ENCODE results near the gene GLE1.
A peak's percentile ranks its signal among the peaks of the same experiment; 100 is the strongest.

The GLE1 gene, protein sequence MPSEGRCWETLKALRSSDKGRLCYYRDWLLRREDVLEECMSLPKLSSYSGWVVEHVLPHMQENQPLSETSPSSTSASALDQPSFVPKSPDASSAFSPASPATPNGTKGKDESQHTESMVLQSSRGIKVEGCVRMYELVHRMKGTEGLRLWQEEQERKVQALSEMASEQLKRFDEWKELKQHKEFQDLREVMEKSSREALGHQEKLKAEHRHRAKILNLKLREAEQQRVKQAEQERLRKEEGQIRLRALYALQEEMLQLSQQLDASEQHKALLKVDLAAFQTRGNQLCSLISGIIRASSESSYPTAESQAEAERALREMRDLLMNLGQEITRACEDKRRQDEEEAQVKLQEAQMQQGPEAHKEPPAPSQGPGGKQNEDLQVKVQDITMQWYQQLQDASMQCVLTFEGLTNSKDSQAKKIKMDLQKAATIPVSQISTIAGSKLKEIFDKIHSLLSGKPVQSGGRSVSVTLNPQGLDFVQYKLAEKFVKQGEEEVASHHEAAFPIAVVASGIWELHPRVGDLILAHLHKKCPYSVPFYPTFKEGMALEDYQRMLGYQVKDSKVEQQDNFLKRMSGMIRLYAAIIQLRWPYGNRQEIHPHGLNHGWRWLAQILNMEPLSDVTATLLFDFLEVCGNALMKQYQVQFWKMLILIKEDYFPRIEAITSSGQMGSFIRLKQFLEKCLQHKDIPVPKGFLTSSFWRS

DNA sequence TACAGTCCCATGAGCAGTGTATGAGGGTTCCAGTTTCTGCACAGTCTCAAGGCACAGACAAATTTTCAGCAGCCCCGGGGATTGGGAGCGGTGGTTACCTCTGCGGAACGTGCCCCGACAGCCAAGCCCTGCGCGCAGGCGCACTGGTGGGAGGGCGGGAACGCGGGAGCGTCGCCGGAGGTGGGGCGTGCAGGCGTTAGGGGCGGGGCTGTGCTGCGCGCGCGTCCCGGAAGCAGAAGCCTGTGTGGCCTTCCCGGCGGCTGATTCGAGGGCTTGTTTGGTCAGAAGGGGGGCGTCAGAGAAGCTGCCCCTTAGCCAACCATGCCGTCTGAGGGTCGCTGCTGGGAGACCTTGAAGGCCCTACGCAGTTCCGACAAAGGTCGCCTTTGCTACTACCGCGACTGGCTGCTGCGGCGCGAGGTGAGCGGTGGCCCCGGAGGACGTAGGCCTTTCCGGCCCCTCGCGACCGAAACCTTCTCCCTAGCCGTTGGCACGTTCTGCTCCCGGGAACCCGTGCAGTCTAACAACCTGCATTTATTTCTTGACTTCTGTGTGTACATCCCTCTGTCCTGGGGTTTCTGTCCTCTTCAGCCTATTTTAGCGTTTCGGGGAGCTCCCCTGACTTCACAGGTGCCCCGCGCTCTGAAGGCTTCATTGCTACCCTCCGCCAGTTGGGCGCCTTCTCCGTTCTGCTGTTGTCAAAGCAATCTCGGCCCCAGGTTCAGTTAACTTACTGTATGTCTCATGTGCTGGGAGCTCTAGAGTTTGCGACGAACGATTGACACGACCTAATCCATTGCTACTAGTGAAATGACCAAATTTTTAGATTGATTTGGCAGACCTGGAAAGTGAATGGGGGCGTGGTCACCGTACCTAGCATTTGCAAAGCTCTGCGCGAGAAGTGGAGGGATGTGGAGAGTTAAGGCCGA, at the start of gene GLE1:
TSS of gene GLE1 (plus strand) at position 235 of the 929 bp plus-strand sequence. CDS start at position 322, 87 bp downstream.
- peak; percentile 98 for DNase-seq

DNA sequence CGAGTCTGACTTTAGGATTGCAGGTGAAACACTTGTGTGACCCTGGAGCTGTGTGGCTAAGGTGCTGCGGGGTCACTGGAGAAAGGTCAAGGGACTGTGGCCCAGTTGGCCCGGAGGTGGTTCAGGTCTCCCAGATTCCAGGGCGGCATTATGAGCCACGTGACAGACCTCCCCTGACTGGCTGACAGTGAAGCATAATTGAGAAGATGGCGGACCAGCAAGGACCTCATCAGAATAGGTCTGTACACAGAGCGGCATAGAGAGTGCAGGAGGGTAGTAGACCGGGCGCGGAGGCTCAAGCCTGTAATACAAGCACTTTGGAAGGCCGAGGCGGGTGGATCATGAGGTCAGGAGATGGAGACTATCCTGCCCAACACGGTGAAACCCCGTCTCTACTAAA, 49.5 kb upstream of the GLE1 start:
- DNase-seq, result no peak

DNA sequence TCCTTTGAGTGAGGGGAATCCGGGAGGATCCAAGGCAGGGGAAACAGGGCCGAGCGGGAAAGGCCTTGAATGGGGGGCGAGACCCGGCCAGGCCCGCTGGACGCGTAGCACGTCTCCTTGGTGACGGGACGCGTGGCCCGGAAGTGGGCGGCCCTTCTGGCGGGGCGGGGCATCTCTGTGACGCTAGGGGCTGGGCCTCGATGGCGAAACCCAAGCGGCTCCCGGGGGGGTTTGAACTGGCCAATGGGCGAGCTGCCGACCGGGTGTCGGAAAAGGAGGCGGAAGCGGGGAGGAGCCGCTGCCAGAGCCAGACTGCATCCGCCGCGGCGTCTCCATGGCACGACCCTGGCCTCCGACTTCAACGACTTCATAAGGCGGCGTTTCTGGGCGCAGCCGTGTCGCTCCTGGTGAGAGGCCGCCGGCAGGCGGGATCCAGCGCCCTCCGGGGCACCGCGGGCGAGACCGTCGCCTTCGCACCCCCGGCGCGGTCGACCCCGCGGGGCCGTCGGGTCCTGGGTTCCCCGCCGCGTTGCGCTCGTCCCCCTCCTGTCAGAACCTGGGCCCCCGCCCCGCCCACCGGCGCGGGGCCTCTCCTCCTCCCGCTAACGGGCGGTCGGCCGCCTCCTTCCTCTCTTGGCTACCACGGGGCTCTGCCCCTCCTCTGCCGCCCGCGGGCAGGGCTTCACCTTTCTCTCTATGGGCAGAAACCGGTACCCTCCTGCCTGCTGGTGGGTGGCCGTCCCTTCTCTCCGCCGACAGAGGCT, 48.5 kb upstream of the GLE1 start, which contains the start of gene ODF2:
TSS of gene ODF2 (plus strand) at position 158 of the 764 bp plus-strand sequence. CDS start at position 244, 86 bp downstream.
- peak; percentile 98 for DNase-seq

DNA sequence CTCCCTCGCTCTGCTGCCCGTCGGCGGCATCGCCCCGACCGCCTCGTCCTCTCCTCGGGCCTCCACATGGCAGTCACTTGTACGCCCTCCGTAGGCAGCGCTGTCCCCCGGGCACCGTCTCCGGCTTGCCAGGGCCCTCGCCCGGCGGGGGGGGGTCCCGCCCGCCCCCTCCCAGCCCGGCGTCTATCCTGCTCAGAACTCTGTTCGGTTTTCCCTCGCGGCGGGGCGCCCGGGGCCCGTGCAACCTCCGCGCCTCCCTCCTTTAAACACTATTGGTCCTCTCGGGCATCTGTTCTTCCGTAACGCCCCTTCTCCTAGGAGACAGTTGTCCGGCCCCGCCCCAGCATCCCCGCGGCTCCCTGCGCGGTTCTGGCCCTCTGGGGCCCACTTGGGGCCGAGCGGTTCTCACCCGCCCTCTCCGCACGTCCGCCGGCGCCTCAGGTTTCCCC, 47.9 kb upstream of the GLE1 start:
- peak; percentile 68 for DNase-seq

DNA sequence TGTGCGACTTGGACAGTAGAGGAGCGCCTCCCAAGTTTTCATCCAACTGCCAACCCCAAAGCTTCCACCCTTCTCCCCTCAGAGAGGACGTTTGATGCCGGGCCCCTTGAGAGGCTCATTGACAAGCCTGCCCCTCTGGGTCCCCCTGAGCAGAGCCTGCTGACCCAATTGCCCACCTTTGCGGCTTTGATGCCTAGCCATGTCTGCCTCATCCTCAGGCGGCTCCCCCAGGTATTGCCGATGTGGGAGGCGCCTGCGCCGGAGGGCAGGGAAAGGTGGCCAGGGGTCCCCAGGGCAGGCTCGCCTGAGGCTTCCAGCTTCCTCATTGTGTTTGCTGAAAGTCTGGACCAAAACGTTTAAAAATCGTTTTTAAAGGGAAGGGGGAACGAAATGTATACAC, 47.3 kb upstream of the GLE1 start:
- no peak for DNase-seq

DNA sequence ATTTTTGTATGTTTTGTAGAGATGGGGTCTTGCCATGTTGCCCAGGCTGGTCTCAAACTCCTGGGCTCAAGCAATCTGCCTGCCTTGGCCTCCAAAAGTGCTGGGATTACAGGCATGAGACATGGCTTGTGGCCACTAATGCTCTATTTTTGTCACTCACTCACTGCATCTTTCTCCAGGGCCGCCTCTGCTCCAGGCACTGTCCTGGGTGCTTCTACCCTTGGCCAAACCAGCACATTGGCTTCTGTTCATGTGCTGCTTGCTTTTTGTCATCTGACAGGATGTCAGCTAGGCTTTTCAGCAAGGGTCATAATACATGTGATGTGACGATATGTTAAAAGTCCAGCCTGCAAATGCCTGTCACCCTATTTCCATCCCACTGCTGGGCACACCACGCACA, 45.5 kb upstream of the GLE1 start:
- DNase-seq, result no peak

DNA sequence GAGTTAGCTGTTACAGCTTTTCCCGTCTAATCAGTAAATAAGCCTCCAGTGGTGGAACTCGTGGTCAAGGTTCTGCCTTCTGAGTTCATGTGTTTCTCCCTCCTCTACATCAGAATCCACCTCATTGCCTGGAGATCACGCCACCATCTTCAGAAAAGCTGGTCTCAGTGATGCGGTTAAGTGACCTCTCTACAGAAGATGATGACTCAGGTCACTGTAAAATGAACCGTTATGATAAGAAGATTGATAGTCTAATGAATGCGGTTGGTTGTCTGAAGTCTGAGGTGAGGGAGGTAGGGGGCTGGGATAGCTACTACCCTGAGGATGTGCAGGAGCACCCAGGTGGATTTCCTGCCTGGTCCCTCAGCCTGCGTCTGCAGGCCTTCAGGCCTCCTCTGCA, 35.4 kb upstream of the GLE1 start:
- DNase-seq, result no peak

DNA sequence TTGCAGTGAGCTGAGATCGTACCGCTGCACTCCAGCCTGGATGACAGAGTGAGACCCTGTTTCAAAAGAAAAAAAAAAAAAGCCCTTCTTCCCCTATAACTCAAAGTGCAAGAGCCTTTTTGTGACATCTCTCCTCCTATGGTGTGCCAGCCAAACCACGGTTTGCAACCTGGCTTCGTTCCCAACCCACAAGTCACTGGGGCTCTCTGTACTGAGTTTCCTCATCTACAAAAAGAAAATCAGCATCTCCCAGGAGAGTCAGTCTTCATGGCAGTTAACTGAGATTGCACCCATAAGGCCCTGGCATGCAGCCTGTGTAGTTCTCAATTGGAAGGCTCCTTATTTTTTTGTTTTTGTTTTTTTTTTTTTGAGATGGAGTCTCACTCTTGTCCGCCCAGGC, 34.0 kb upstream of the GLE1 start:
- peak; percentile 36 for DNase-seq

DNA sequence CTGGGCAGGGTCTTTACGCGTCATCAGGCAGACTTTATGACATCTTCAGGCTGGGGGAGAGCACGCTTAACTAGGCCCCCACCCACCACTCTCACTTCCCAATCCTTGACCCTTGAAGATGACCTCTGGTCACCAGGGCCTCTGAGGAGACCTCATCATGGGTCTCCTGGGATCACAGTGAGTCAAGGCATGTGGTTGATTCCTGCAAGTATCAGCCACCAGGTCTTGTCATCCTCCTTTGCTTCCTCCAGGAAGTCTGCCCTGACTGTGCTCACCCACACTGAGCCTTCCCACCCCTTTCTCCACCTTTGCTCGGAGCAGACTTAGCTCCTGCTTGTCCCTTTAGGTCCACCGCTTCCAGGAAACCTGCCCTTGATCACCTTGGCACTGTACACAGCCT, 31.4 kb upstream of the GLE1 start:
- DNase-seq, result no peak

DNA sequence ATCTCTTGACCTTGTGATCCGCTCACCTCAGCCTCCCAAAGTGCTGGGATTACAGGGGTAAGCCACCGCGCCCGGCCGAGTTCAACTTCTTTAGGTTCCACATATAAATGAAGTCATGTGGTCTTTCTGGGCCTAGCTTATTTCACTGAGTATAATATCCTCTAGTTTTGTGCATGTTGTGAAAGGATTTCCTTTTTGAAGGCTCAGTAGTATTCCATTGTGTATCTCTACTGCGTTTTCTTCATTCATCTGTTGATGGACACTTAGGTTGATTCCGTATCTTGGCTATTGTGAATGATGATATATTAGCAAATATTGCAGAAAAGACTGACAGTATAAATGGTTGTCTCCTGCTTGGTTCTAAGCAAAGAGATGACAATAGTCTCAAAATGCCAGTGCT, 28.7 kb upstream of the GLE1 start:
- no peak for DNase-seq

DNA sequence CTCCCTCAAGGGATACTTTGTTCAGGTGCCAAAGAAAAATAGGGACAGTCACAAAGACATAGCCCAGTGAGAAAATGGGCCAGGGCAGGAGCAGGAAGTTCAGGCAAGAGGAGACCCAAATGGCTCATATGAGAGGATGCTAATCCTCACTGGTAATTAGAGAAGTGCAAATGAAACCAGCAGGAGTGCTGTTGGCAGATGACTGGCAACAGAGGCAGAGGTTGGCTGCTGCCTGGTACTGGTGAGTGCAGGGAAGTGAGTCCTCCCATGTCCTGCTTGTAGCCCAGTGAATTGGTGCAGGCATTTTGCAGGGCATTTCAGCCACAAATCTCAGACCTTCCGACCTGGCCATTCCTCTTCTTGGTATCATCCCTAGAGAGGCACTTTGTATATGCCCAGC, 25.3 kb upstream of the GLE1 start:
- no peak for DNase-seq

DNA sequence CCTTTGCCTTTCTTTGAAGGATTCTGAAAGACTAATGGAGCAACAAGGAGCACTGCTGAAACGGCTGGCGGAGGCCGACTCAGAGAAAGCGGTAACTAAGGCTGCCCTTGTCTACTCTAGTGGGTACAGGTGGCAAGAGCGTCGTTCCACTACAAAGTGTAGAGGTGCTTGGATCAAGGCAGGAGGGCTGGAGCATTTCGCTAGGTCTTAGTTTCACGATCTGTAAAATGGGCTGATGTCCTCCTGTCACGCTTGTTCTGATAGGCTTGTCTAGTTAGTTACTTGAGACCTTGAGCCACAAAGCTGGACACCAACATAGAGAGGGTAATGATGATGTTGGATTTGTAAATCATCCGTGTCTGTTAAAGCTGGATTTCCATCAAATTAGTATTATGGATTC, 23.0 kb upstream of the GLE1 start:
- DNase-seq, result no peak

DNA sequence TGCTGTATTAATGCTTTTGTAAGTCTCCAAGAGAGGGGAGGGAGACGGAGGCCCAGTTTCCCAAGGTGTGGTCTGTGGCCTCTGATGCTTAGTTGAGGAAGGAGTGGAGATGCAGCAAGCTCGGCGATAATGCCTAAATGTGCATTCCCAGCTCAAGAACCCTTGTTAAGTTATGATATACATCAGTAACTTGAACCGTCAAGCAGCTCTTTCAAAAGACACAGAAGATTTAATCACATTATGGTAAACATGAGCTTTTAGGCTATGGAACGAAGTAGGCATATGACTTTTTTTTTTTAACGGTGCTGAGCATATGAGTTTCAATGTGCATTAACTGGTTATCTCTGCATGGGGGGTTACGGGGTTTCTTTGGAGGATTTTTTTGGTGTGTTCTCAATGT, 22.3 kb upstream of the GLE1 start:
- DNase-seq, result no peak

DNA sequence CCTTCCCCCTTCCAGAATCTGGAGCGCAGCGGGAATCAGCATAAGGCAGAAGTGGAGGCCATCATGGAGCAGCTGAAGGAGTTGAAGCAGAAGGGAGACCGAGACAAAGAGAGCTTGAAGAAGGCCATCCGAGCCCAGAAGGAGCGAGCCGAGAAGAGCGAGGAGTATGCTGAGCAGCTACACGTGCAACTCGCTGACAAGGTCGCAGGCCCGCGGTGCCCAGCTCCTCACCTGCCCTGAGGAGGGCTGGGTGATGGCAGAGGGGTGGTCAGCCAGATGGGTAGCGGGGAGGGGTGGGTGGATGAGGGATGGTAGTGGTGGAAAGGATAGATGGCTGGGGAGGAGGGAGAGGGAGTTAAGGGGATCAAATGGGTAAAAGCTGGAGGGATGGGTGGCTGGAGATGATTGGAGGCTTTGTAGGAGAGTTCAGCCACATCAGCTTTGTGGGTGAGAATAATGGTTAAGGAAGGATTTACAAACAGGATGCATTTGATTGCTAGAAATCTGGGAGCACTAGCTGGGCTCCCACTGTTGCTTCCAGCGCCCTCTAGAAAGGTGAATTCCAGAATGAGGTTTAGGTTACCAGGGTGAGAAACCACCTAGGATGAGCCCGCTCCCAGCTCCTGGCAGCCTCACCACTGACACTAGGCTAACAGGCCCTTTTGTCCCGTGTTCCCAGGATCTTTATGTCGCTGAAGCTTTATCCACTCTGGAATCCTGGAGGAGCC, 19.7 kb upstream of the GLE1 start:
- no peak for DNase-seq

DNA sequence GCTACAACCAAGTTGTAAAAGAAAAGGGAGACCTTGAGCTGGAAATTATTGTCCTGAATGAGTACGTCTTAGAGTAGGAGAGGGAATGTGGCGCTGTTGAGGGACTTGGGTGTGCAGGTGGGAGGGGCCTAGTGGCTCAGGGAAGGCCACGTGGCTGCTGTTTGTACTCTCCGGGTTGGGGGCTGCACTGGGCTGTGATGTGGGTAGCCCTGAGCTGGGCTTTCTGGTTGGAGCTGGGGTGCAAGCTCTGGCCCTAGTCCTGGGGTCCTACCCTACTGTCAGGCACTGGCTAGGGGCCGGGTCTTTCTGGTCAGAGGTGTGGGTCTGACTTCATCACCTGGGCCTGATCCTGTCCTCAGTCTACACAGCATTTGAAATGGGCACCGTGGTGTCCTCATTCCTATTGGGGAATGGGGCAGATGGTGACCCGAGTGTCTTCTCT, 19.1 kb upstream of the GLE1 start:
- DNase-seq, result no peak

DNA sequence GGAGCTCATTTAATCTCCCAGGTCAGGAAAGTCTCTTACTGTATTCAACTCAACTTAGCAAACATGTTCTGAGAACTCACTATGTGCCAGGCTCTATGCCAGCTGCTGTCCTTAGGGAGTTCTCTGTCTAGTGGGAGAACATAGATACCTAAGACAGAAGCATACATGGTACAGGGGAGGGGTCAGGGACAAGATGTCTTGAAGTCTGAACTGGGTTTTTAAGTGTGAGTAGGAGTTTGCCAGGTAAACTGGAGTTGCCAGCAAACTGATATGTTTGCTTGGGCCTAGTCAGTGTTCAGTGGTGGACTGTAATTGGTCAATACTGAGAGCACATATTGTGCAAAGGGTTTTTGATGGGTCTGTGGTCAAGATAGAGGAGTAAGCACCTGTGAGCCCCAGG, 18.3 kb upstream of the GLE1 start:
- DNase-seq, result no peak

DNA sequence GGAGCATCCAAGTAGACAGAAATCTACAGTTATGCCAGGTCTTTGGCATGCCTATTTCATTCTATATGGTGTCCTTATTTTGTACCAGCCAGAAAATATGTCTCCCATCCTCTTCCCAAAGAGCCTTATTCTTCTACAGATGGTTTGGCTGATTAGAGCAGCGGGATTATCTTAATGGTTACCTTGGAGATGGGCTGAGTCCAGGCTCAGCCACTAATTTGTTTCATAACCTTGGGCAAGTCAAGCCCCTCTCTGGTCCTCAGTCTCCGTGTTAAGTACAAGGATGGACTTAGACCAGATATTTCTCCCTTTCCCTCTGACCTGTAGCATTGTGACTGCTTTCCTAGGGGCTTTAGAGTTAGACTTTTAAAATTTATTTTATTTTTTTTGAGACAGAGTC, 11.1 kb upstream of the GLE1 start:
- DNase-seq, result no peak

DNA sequence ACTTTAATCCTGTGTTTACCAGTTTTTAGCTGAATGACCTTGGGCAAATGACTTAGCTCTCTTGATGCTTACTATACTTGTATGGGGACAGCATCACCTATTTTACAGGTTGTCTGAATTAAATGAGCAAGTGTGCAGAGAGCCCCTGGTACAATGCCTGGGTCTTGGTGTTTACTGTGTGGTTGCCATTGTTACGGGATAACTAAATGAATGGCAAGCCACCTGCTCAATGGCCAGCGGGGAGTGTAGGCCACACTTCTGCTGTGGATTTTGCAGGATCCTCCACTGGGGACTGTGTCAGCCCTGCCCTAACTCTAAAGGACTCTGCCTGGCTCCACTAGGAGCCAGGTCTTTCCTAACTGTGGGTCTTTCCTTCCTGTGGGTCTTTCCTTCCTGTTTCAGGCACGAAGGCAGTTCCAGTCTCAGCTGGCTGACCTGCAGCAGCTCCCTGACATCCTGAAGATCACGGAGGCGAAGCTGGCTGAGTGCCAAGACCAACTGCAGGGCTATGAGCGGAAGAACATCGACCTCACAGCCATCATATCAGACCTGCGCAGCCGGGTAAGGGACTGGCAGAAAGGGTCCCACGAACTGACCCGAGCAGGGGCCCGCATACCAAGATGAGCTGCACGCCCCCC, 10.3 kb upstream of the GLE1 start:
- peak; percentile 29 for DNase-seq

DNA sequence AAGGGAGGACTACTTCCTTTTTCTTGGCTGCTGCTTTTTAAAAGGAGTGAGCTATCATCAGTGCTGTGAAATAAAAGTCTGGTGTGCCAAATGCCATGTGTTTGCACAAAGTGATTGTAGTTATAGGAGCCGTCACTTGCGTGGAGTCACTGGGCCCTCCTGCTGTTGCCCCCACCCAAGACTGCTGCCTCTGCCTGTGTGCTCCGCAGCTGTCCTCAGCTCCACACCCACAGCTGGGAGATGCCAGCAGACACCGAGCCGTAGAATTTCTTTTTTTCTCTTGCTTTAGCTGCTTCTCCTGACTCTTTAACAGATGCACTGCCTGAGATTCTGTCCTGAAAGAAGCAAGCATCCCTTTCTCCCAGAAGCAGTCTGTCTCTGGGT, 9.8 kb upstream of the GLE1 start:
- no peak for DNase-seq

DNA sequence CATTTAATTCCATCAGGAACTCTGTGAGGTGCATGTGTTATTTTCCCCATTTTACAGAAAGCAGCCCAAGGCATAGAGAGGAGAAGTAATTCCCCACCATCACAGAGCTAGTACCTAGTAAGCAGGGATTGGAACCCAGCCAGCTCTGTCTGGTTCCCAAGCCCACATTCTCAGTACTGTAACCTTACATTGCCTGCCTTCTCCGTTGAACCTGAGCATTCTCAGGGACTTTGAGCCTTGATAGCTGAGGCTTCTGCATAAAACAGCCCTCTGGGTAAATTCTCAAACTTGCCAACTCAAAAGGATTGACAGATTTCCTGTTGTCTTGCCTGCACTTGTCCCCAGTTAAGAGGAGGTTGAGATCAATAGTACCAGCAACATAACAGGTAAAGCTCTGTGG, 9.2 kb upstream of the GLE1 start:
- DNase-seq, result no peak

DNA sequence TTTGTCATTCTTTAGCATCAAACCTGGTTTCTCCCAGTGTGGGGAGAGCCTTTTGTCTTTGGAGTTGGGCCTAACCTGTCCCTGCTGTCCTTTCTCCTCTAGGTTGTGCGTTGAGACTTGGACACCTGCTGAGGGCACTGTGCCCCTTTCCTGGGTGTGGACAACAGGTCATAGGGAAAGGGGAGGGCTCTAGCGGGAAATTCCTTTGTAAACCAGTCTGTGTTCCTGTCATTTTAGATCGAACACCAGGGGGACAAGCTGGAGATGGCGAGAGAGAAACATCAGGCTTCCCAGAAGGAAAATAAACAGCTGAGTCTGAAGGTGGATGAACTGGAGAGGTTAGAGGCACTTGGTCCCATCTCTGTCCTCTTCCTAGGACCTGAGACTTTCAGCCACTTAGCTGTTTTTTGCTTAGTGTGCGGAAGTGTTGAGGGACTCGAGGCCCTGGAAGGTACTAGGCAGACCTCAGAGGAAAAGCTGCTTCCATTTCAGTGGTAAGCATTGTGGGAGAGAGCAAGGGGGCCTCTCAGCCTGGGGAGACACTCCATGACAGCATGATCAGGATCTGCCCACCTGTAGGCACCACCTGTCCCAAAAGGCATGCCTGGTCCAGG, 8.6 kb upstream of the GLE1 start:
- DNase-seq, result no peak

Data from NCI-H2171 treated with DMSO at 0.1 percent for 48 hours (cell line).